IMR-90 (cell line): ENCODE results near the gene ADPGK. TPM values are rescaled to one million over a fixed set of nuclear protein-coding genes. Genes with fewer than 3 reads are reported as not detected.

ENCODE experiments used
- ATAC-seq: fragments of 200-7000 bp; cut with Tn5 transposase; 2 replicates; pipeline ENCODE4 v1.9.1; 2020; ENCODE audit warnings: low read depth, mild to moderate bottlenecking, moderate library complexity
- BruUV-seq: library from RNA; stranded (reverse); fragments of 400-500 nt; replicated peaks from 2 replicates; lab custom pipeline; 2021; lab: Mats Ljungman, UMichigan
- CTCF ChIA-PET: fragments of 300-600 bp; formaldehyde crosslinking; extraction: SDS; loops from one replicate; lab custom pipeline; 2021; ENCODE audit warnings: antibody characterized with exemption; lab: Yijun Ruan, JAX
- POLR2A ChIA-PET: fragments of 300-600 bp; sonication (Branson Sonifier 250); formaldehyde crosslinking; loops from one replicate; lab custom pipeline; 2022; ENCODE audit warnings: antibody characterized with exemption; ENCODE audit not compliant: unreplicated experiment; lab: Charles Lee
- DNase-seq: peaks from one replicate; pipeline ENCODE4 v3.0.0; 2013
- H2AFZ ChIP-seq: replicated peaks from 2 replicates; pipeline ENCODE3; 2013; ENCODE audit warnings: low read length, mild to moderate bottlenecking; ENCODE audit not compliant: poor library complexity
- H2AK5ac ChIP-seq: 2 replicates; pipeline ENCODE4 v1.6.1; 2013; ENCODE audit warnings: low read depth, low read length, inconsistent platforms
- H2AK9ac ChIP-seq: replicated peaks from 2 replicates; pipeline ENCODE3; 2013; ENCODE audit warnings: mild to moderate bottlenecking, low read depth, low read length, moderate library complexity; ENCODE audit not compliant: poor library complexity
- H2BK120ac ChIP-seq: 2 replicates; pipeline ENCODE4 v1.6.1; 2013; ENCODE audit warnings: low read depth, low read length, inconsistent platforms
- H2BK15ac ChIP-seq: 3 replicates; pipeline ENCODE4 v1.6.1; 2013; ENCODE audit warnings: low read depth, low read length, inconsistent platforms
- H2BK20ac ChIP-seq: 2 replicates; pipeline ENCODE4 v1.6.1; 2013; ENCODE audit warnings: low read depth, mild to moderate bottlenecking, inconsistent platforms, low read length, moderate library complexity
- H2BK5ac ChIP-seq: 2 replicates; pipeline ENCODE4 v1.6.1; 2013; ENCODE audit warnings: mild to moderate bottlenecking, low read depth, low read length, inconsistent platforms; ENCODE audit not compliant: poor library complexity, severe bottlenecking
- H3K14ac ChIP-seq: replicated peaks from 2 replicates; pipeline ENCODE4 v1.6.1; 2013; ENCODE audit warnings: low read depth, low read length, inconsistent platforms
- H3K18ac ChIP-seq: 2 replicates; pipeline ENCODE4 v1.6.1; 2013; ENCODE audit warnings: low read depth, low read length, control low read depth
- H3K23ac ChIP-seq: 2 replicates; pipeline ENCODE4 v1.6.1; 2013; ENCODE audit warnings: low read depth, low read length, inconsistent platforms
- H3K27ac ChIP-seq: 2 replicates; pipeline ENCODE4 v1.5.1; 2013; ENCODE audit warnings: mild to moderate bottlenecking, control low read depth, low read length; ENCODE audit not compliant: insufficient read depth
- H3K27me3 ChIP-seq: 2 replicates; pipeline ENCODE4 v1.6.1; 2013; ENCODE audit warnings: low read length; ENCODE audit not compliant: control insufficient read depth, insufficient read depth
- H3K36me3 ChIP-seq: 2 replicates; pipeline ENCODE4 v1.6.1; 2013; ENCODE audit warnings: low read length, mixed read lengths; ENCODE audit not compliant: control insufficient read depth, insufficient read depth
- H3K4ac ChIP-seq: 2 replicates; pipeline ENCODE4 v1.6.1; 2013; ENCODE audit warnings: low read depth, low read length, inconsistent platforms
- H3K4me1 ChIP-seq: 2 replicates; pipeline ENCODE4 v1.6.1; 2013; ENCODE audit warnings: low read length, mixed read lengths; ENCODE audit not compliant: control insufficient read depth, insufficient read depth
- H3K4me2 ChIP-seq: 2 replicates; pipeline ENCODE4 v1.6.1; 2013; ENCODE audit warnings: low read depth, mild to moderate bottlenecking, control low read depth, low read length, moderate library complexity
- H3K4me3 ChIP-seq: 2 replicates; pipeline ENCODE4 v1.5.1; 2013; ENCODE audit warnings: low read depth, mild to moderate bottlenecking, control low read depth, low read length, moderate library complexity; ENCODE audit not compliant: insufficient read depth
- H3K56ac ChIP-seq: 2 replicates; pipeline ENCODE4 v1.6.1; 2013; ENCODE audit warnings: low read length, inconsistent platforms; ENCODE audit not compliant: insufficient read depth; ENCODE audit errors: extremely low read depth
- H3K79me1 ChIP-seq, 2 experiments: 2 replicates each; pipeline ENCODE4 v1.6.1; 2013; ENCODE audit warnings: low read length in 2 of 2, inconsistent platforms in 1 of 2, low read depth in 1 of 2
- H3K9ac ChIP-seq: 2 replicates; pipeline ENCODE4 v1.6.1; 2013; ENCODE audit warnings: low read depth, low read length, control low read depth
- H3K9me1 ChIP-seq: 2 replicates; pipeline ENCODE4 v1.6.1; 2013; ENCODE audit warnings: low read length, inconsistent platforms; ENCODE audit not compliant: insufficient read depth
- H3K9me3 ChIP-seq: 2 replicates; pipeline ENCODE4 v1.6.1; 2013; ENCODE audit warnings: low read length; ENCODE audit not compliant: control insufficient read depth, insufficient read depth
- H4K20me1 ChIP-seq: 2 replicates; pipeline ENCODE4 v1.6.1; 2013; ENCODE audit warnings: low read length, inconsistent platforms; ENCODE audit not compliant: insufficient read depth
- H4K5ac ChIP-seq: 2 replicates; pipeline ENCODE4 v1.6.1; 2013; ENCODE audit warnings: mild to moderate bottlenecking, low read depth, low read length, control low read depth
- H4K8ac ChIP-seq, 2 experiments: 2 replicates each; pipeline ENCODE4 v1.6.1; 2013; ENCODE audit warnings: low read depth in 2 of 2, low read length in 2 of 2, control low read depth in 1 of 2, inconsistent platforms in 1 of 2
- H4K91ac ChIP-seq: 2 replicates; pipeline ENCODE4 v1.6.1; 2013; ENCODE audit warnings: low read depth, low read length, inconsistent platforms; ENCODE audit not compliant: insufficient read depth
- CEBPB ChIP-seq: IDR thresholded peaks from 2 replicates; pipeline ENCODE4 v1.6.1; 2012; ENCODE audit warnings: low read depth, low read length, improper control_type of control experiment
- FOS ChIP-seq: fragments of 150-350 bp; IDR thresholded peaks from 2 replicates; pipeline ENCODE4 v1.6.1; 2016; ENCODE audit warnings: low read depth, low read length
- MAFK ChIP-seq: IDR thresholded peaks from 2 replicates; pipeline ENCODE4 v1.6.1; 2012; ENCODE audit warnings: low read depth, low read length, improper control_type of control experiment
- MAZ ChIP-seq: IDR thresholded peaks from 2 replicates; pipeline ENCODE4 v1.6.1; 2012; ENCODE audit warnings: low read depth, mild to moderate bottlenecking, low read length, improper control_type of control experiment, moderate library complexity, borderline replicate concordance
- MXI1 ChIP-seq: IDR thresholded peaks from 2 replicates; pipeline ENCODE4 v1.6.1; 2012; ENCODE audit warnings: low read depth, mild to moderate bottlenecking, low read length, moderate library complexity, borderline replicate concordance
- NFE2L2 ChIP-seq: fragments of 150-350 bp; IDR thresholded peaks from 2 replicates; pipeline ENCODE4 v1.6.1; 2016; ENCODE audit warnings: low read depth, mild to moderate bottlenecking, low read length
- POLR2A ChIP-seq: IDR thresholded peaks from 2 replicates; pipeline ENCODE4 v1.6.1; 2012; ENCODE audit warnings: mild to moderate bottlenecking, low read depth, low read length
- RAD21 ChIP-seq: IDR thresholded peaks from 2 replicates; pipeline ENCODE4 v1.6.1; 2012; ENCODE audit warnings: low read length, improper control_type of control experiment
- RFX5 ChIP-seq: IDR thresholded peaks from 2 replicates; pipeline ENCODE4 v1.8.0; 2012; ENCODE audit warnings: low read depth, mild to moderate bottlenecking, low read length, moderate library complexity
- SMC3 ChIP-seq: fragments of 150-350 bp; IDR thresholded peaks from 2 replicates; pipeline ENCODE4 v1.6.1; 2016; ENCODE audit warnings: low read depth, mild to moderate bottlenecking, antibody characterized with exemption, low read length, moderate library complexity
- WGBS, 2 experiments: methylation state at CpG; one replicate each; pipeline versions ENCODE4 v1.1.5 to v1.1.7; 2013; ENCODE audit warnings: missing lambda C conversion rate in 2 of 2; ENCODE audit not compliant: insufficient read length in 1 of 2; ENCODE audit errors: extremely low coverage in 2 of 2; 5-methylcytosine and 5-hydroxymethylcytosine counted together
- dilution Hi-C: fragments of 300-500 bp; cut with HindIII; formaldehyde crosslinking; loops from one replicate; pipeline ENCODE4 v1.14.3; 2018; ENCODE audit warnings: low sequenced_read_pairs; ENCODE audit not compliant: unreplicated experiment
- in situ Hi-C: fragments of 300-500 bp; cut with MboI; formaldehyde crosslinking; loops from 3 replicates; pipeline ENCODE4 v1.14.3; 2019; ENCODE audit warnings: low sequenced_read_pairs, inconsistent platforms, mixed read lengths
- intact Hi-C: fragments of 100-400 bp; cut with micrococcal nuclease; formaldehyde crosslinking; loops from 2 replicates; pipeline ENCODE4 v1.10.0; 2022
- polyA plus RNA-seq, 3 experiments: library from polyadenylated mRNA; depleted of rRNA; stranded (reverse); fragments of >200 nt; gene quantifications; 2 replicates each; pipeline ENCODE4 v1.2.3, GENCODE V29; 2012; ENCODE audit warnings: low replicate concordance in 1 of 3
- total RNA-seq: library from RNA; depleted of rRNA; stranded (reverse); fragments of >200 nt; gene quantifications from 2 replicates; pipeline ENCODE4 v1.2.3, GENCODE V29; 2012
- TF ChIP-seq, protein P1 (sequence below): fragments of 150-350 bp; IDR thresholded peaks from 2 replicates; pipeline ENCODE4 v1.6.1; 2017; ENCODE audit warnings: mild to moderate bottlenecking, antibody characterized with exemption, low read length, low read depth

Gene ADPGK
- total and polyA plus RNA-seq, 2 of the 4 experiments (the other 2 are of a cell fraction) = 53.2 to 62.8 TPM

DNA sequence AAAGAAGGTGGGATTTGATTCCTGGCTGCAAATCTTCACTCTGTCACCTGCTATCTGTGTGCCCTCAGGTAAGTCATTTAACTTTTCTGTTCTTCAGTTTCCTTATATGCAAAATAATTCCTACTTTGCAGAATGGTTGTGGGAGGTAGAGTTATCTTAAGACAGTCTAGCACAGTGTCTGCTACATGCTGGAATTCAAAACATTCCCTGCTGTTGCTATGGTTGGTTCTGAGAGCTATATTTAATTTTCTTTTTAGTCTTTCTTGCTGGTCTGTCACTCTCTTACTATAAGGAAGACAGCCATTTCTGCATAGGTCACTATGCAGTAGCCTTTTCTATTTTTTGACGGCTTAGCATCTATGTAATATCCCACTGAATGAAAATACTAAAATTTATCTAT is 4.0 kb upstream of the ADPGK start:
- H3K79me1 ChIP-seq = peaks cover 5 to 7% of the 10 kb centered on the region in 2 experiments; a peak in 3 of 4 replicates
- H2BK20ac ChIP-seq = no peak overlapping the region
- in situ Hi-C loops = loop anchor here (5.0 to 10.0 kb wide), 2 partner anchors 295 to 487 kb away; no protein-coding TSS in a partner anchor
- no peak overlapping the region for H4K91ac ChIP-seq
- DNase-seq (no peak), ATAC-seq (no peak)
- H3K9me1 ChIP-seq = peaks cover 17% of the 10 kb centered on the region
- H3K23ac ChIP-seq = no peak overlapping the region
- H2AK5ac ChIP-seq = no peak overlapping the region
- POLR2A ChIA-PET = no interaction called here
- H2AFZ ChIP-seq = no peak overlapping the region
- CTCF ChIA-PET = no interaction called here
- no TSS peak for BruUV-seq
- H2BK120ac ChIP-seq = no peak overlapping the region
- H3K56ac ChIP-seq = no peak overlapping the region
- no peak overlapping the region for H3K18ac ChIP-seq
- no peak overlapping the region for H3K4me2 ChIP-seq
- H3K4me3 ChIP-seq = no peak overlapping the region
- no peak overlapping the region for H3K14ac ChIP-seq
- dilution Hi-C loops = no loop called here
- intact Hi-C loops = no loop called here
- H4K8ac ChIP-seq = no peak overlapping the region
- no peak overlapping the region for H4K5ac ChIP-seq
- H3K4ac ChIP-seq = no peak overlapping the region
- H2BK15ac ChIP-seq = no peak overlapping the region
- no peak overlapping the region for H2AK9ac ChIP-seq
- no peak overlapping the region for H3K9ac ChIP-seq
- no peaks in the 10 kb centered on the region for H3K27me3 ChIP-seq
- H3K27ac ChIP-seq = no peak overlapping the region
- no peaks in the 10 kb centered on the region for H3K36me3 ChIP-seq
- peaks cover 17% of the 10 kb centered on the region for H3K4me1 ChIP-seq
- no peak for TF ChIP-seq RFX5
- TF ChIP-seq MXI1 = no peak
- no peak for TF ChIP-seq NFE2L2
- no peak for TF ChIP-seq CEBPB
- no peak for TF ChIP-seq MAFK
- TF ChIP-seq POLR2A = no peak
- TF ChIP-seq FOS = no peak
- no peak for TF ChIP-seq RAD21
- TF ChIP-seq, protein P1, sequence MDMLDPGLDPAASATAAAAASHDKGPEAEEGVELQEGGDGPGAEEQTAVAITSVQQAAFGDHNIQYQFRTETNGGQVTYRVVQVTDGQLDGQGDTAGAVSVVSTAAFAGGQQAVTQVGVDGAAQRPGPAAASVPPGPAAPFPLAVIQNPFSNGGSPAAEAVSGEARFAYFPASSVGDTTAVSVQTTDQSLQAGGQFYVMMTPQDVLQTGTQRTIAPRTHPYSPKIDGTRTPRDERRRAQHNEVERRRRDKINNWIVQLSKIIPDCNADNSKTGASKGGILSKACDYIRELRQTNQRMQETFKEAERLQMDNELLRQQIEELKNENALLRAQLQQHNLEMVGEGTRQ = no peak
- TF ChIP-seq MAZ = no peak
- no peak for TF ChIP-seq SMC3
- no peak overlapping the region for H2BK5ac ChIP-seq
- no CpG with 5 or more reads among the region's 1 CpG for WGBS, 2 experiments
- no peaks in the 10 kb centered on the region for H3K9me3 ChIP-seq
- H4K20me1 ChIP-seq = no peaks in the 10 kb centered on the region
